NCI-H748 treated with DMSO at 0.1 percent for 48 hours (cell line): Measurements from ENCODE around the gene ELMO1.

Source experiments
- DNase-seq: peaks from one replicate; lab custom pipeline; 2025; lab: John Stamatoyannopoulos, UW

Gene ELMO1

DNA sequence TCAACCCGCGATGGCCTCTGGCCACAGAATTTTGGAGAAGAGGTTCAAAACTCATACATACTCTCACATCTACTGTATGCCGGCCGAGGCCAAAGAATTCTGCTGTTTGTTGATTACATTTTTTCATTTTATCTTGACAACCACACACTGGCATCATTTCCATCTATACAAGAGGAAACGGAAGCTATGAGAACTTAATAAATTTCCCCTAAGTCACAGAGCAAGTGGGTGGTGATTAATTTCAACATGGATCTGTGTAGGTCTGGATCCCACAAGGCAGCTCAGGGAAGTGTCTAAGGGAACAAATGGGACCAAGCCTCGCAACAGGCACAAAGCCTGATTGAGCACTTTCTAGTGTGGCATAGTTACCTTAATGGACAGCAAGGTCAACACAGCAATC lies 18.0 kb downstream of the ELMO1 start:
- no peak for DNase-seq

DNA sequence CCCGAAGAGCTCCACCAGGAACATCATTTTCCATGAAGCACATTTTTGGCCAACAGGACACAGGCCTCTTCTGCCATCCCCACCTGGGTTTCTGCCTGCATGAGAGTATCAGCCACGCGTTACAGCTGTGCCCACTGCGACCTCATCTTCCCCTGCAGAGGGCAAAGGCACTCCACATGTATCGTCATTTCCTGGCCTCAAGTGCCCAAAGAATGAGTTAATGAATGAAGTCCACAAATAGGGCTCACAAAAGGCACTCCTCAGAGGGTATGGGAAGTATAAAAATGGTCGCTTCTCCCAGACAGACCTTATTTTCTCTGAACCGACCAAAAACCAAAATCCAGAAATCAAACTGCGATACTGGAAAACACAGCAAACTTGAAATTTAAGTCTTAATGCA lies 18.5 kb downstream of the ELMO1 start:
- no peak for DNase-seq

DNA sequence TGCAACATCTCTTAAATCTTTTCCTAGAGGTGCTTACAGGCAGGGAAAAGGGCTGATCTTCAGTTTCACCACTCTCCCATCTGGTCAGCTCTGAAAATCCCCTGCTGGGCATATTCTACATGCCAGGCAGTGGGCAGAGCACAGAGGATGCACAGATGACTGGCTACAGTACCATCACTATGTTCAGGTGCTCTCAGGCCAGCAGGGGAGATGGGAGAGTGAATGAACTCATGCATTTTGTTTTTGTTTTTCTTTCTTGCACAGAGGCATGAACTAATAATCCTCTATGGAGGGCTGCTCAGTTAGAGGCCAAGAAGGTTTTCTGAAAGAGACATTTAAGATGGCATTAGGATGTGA lies 19.3 kb downstream of the ELMO1 start:
- DNase-seq, result no peak

DNA sequence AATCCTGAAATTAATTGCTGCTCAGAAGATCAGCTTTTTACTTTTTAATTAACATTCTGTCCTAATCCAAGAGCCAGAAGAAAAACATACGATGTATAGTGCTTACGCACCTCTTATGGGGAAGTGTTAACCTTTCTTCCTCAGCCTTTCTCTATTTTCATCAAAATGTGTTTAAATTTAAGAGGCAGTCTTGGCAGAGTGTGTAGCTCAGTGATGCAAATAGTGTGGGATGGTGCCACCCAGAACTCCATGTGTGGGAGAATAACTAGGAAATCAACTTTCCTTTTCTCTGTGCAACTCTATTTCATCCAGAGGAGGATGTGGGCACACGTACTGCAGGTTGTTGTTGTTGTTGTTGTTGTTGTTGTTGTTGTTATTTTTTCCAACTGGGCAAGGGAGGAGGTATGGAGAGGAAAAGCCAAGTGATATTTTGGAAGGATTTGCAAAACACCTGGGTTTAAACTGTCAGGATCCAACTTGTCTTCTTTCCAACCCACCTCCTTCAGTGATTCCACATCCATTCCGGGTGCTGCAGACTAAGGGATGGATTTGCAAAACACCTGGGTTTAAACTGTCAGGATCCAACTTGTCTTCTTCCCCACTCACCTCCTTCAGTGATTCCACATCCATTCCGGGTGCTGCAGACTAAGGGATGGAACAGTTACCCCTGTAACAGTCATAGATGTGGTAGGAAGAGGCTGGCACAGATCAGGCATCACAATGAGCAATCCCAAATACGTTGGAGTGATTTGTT lies 19.8 kb downstream of the ELMO1 start:
- DNase-seq, result no peak

DNA sequence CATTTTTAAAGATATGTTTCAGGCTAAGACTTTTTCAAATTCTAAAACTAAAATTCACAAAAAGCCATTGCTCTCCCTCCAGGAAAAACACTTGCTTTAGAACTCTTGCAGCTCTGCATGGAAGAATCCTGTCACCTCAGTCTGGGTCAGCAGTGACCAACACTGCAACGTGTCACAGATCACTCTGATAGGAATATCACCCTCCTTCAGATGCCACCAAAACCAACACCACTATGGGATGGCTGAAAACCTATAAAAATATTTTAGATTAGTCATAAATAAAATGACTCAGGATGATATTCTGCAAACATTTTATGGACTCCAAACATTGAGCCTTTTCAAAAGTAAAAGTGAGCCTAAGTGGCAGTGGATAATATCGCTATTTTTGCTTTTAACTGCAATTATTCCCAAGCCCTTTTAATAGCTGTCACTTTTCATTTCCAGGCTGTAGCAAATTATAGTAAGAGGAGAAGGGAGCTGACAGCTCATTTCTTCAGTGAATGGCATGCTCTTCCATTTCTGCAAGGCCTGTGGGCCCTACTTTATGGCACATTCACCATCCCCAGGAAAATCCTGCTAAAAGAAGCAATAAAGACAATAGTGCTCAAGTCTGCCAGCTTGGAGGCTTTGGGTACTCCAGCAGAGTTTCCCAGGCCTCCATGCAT lies 21.3 kb downstream of the ELMO1 start:
- DNase-seq, result no peak

DNA sequence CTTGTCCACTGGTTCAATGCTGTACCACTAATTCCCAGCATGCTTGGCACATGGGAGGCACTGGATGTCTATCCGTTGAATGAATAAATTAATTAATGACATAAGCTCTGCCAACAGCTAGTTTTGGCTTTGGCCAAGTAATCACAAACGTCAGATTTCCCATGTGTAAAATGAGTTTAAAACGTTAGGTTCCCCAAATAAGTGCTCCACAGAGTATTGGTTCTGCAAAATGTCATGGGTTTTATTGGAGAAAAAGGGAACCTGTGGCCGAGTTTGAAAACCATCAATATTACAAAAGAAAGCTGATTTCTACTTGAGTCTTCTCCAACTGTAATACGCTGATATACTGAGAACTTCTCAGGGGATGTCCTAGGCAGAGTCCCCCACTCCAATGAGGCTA lies 23.2 kb downstream of the ELMO1 start:
- no peak for DNase-seq

DNA sequence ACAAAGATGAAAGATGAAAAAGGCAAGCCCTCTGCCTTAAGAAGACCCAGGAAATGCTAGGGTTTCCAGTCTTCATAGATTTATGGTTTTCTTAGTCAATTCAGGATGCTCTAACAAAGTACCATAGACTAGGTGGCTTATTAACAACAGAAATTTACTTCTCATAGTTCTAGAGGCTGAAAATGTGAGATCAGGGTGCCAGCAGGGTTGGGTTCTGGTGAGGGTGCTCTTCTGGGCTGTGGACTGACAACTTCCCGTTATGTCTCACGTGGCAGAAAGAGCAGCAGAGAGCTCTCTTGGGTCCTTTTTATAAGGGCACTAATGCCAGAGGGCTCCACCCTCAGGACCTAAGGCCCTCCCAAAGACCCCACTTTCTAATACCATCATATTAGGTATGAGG lies 23.7 kb downstream of the ELMO1 start:
- no peak for DNase-seq

DNA sequence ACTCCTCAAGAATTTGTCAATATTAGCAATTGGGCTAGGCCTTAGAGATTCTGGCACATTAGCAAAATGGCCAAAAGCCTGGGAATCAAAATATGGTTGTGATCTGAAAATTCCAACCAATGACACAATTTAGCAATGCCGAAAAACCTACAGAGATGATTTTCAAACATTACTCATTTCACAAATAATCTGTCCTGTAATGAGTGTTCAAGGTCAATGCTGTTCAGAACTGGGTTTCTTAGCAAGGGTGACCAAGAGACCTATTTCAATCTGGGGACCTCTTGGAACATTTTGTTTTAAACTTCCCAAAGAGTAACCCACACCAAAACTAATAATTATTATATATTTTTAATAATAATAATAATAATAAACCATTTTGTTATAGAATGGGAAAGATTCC lies 24.1 kb downstream of the ELMO1 start:
- no peak for DNase-seq

DNA sequence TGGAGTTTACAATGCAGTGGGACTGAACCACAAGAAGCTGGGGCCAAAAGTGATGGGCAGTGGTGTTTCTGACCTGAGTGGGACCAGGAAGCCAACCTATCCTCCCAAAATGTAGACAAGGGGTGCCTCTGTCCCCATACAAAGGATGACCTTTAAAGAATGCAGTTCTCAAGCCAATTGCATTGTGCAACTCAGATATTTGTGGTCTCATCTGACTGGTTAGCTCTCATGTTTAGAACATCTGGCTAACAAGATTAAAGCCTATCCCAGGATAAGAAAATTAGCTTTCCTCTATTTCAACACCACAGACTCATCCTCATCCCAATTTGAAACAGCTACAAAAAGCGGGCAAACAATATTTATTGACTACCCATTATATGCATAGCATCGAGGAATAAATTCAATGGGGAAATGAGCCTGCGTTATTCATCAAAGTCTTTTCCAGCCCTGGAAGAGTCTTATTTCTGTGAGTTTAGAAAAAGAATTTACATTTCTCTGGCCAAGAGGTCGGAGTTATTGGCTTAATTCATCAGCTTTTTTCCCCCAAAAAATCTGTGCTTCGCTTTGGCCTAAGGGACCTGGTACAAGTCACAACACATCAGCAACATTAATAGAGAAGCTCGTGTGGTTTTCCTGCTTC lies 26.7 kb downstream of the ELMO1 start:
- DNase-seq, result no peak

DNA sequence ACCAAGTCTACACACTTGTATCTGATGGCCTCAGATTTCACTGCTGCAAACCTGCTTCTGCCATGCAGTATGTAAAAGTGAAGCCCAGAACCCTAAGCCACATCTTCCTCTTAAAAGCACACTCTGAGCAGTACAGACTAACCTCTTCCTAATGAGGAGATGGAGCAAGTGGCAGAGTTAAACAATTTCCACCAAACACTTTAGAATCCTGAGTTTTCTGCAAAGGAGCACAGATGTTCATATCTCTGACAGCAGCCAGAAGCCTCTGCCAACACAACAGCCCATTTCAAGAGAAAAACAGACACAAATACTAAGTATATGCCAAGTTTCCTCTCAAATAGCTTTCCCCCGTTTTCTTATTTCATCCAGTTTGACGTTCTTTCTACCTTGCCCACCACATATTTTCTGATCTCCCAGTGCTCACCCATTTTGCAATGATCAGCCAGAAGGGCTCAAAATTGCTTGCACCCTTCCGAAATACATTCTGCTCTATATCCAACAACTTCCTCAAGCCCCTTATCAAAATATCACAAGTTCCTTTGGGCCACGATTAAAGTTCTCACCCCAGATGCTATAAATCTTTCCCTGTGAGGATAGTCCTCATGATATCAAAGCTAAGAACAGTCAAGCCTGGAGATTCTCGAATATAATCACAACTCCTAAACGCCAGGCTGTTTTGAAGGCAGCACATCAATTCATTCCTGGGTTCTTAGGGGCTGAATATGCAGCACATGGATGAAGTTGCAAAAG lies 27.5 kb downstream of the ELMO1 start:
- DNase-seq, result no peak

DNA sequence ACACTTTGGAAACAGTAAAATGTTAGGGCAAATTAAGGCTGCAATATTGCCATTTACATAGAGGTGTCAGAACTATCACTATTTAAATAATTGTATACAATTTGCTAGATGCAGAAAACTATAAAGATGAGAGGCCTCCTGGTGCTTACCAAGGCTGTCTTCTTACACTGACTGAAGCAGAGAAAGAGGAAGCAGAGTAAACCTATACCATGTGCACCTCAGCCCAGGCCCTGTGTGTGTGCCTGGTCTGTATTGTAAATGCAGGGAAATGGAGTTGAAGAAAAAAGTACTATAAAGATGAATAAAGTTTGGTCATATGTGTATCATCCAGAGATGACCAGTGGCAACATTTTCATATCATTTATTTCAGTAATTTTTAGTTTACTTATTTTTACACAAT lies 29.2 kb downstream of the ELMO1 start:
- no peak for DNase-seq

DNA sequence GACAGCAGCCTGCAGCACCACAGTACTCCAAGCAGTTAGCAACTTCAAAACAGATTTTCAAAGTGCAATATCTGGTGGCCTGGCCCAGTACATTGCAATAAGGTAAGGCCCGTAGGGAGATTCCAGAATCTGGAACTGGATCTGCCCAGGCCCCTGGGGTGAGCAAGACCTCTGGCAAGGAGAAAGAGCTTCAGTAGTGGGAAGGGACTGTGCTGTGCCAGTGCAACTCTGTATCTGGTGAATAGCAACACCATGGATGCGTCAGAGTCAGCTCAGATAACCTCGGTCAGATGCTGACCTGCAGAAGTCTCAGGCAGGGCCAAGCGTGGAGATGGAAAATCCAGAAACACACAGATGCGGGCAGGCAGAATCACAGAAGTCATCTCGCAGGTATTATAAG lies 30.3 kb downstream of the ELMO1 start:
- no peak for DNase-seq

DNA sequence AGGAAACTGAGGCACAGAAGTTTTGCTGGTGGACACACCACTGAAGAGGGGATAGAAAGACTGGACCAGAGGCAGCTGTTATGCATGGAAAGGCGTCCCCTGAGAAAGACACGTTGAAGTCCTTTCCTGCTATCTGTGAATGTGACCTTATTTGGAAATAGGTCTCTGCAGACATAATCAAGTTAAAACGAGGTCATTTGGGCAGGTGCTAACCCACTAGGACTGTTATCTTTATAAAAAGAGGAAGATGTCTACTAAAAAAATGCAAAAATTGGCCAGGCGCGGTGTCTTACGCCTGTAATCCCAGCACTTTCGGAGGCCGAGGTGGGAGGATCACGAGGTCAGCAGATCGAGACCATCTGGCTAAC lies 31.6 kb downstream of the ELMO1 start:
- no peak for DNase-seq

DNA sequence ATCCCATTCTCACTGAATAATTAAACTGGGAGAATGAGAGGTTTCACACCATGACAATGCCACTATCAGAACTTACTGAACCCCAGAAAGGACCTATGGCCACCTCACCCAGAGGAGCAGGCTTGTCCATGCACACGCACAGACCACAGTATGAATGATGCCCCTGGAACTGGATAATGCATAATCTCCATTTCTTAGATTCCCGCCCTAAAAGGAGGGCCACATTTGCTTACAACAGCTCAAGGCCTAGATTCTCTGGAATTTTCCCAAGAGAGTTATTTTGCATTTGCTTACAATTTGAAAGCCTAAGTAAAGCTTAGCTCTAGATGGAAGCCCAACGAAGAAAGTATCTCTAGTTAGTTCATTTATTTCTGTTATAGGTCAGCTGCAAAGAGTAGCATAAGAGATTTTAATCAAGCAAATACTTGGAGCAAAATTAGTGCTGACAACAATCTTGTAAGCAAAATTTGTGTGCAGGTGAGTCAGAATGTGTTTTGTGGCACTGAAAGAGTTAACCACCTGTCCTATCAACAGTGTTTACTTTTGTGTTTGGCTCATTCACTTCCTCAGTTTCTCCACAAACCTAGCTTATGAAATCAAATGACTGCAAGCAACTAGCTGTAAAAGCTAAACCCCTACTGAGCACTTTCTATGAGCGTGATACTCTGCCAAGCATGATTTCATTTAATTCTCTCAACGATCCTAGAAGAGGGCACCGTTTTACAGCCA lies 32.1 kb downstream of the ELMO1 start:
- no peak for DNase-seq

DNA sequence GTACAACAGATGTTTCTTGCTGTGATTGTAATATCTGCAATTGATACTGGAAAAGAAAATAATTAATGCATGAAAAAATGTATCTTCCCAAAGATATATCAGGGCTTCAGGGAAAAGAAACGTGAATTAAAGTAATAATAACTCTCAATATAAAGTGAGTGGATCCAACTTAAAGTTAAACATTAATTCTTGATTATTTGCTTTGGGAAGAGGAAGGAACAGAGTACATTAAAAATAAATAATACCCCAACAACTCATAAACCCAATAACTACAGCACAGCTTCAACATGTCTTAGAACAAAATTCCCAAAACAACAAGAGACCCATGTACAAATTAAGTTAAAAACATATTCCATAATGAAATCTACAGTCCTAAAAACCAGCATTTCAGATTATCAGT lies 33.0 kb downstream of the ELMO1 start:
- no peak for DNase-seq

DNA sequence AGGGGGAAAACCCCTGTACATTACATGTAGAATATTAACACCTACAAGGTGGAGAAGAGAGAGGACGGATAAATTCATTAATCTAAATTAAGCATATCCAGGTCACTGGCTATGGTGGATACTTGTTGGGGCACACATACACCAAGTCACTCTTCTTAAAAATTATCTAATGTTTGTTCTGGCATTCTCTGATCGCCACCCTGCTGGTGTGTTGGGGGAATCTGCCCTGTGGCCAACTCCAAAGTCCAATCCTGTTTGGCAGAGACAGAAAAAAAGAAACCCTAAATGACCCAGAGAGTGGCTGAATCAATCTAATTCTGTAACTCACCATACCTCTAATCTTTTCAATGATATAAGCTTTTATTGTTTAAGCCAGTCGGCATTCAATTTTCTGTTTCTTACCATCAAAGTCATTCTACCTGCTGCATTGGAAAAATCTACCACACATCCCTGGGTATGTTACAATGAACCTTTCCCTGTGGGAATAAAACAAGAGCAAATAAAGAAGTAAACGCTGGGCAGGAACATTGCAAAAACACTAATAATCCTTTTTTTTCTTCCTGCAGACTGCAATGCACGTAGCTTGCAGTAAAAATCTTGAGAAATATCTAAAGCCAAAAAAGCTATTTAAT lies 34.2 kb downstream of the ELMO1 start:
- DNase-seq, result no peak

DNA sequence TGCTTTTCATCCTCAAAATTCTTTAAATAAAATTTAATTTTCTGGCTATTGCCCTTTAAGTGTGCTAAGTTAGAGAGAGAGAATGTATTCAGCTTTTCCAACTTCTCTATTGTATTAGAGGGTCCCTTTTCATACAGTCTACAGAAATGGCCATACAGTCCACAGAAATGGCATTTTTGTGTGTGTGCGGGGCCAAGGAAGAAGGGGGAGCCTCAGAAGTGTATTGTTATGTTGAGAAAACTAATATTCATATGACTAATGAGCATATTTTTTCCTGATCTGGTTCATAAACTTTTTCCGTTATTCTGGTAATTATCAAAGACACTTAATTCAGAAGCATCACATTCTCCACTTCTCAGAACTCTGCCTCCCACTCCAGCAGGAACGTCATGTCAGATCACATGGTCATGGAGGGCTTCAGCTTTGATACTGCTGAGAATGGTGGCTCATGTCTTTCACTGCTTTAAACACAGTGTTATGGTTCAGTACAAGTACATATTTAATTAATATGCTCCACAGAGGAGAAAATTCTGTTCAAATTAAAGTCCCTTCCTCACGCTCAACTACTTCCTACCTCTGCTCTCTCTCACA lies 37.1 kb downstream of the ELMO1 start:
- no peak for DNase-seq

DNA sequence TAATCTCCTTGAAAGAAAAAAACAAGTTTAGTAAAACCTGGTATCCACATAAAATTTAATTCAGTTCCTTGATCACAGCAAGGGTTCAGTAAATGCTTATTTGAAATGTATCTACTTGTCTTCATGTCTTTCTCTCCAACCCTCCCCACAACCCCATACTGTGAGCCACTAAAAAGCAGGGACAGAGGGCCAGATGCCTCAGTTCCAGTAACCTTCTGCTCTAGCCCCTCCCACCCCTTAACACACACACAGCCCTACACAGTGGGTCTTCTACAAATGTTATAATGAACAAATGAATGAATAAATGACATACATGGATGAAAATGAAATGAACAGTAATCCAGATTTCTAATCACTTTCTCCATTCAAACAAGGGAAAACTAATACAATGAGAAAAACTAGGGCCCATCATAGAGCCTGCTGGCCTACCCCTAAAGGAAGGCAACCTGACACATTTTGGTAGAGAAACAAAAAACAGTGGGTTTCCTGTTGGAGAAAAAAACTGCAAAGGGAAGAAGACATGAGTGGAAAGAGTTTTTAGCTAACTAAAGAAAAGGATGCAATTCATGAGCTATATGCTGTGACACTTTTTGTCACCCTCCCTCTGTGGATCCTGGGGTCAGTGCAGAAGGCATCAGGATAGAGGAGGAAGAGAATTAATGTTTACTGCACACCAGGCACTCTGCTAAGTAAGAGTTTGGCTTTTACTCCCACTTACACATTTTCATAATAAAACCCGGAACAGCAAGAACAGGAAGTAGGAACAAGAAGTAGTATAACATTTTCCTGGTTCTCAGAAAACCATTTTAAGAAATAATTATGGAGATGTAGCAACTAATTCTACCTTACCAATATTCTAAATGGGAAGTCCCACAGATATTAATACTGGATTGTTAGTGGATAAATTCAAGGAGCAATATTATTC lies 38.1 kb downstream of the ELMO1 start:
- no peak for DNase-seq

DNA sequence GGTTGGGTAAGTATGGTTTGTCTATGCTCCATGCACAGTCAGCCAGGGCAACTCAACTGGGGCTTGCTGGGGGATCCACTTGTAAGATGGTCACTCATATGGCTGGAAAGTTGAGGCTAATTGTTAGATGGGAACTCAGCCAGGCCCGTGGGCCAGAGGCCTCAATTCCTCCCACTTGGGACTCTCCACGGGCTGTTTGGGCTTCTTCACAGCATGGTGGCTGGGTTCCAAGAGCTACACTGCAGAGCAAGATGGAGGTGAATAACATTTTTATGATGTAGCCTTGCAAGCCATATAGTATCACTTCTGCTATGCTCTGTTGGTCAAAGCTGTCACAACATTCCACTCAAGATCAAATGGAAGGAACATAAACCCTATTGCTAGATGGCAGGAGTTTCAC lies 39.2 kb downstream of the ELMO1 start:
- no peak for DNase-seq
